Fibroblast of villous mesenchyme (primary cell): ENCODE results near the gene HOXB7. TPM values are rescaled to one million over a fixed set of nuclear protein-coding genes. Genes with fewer than 3 reads are reported as not detected.

Experiments used
- DNase-seq: peaks from one replicate; pipeline ENCODE4 v3.0.0-alpha.2; 2010; ENCODE audit warnings: low read depth
- H3K4me3 ChIP-seq: 2 replicates; pipeline ENCODE4 v1.5.1; 2011; ENCODE audit warnings: low read depth, mild to moderate bottlenecking, low read length
- total RNA-seq: library from RNA; depleted of rRNA; stranded (reverse); fragments of >200 nt; gene quantifications from 2 replicates; pipeline ENCODE4 v1.2.3, GENCODE V29; 2012
- TF ChIP-seq, protein P1 (sequence below): IDR thresholded peaks from 2 replicates; pipeline ENCODE4 v1.5.1; 2012; ENCODE audit warnings: low read depth, mild to moderate bottlenecking, low read length; ENCODE audit not compliant: insufficient read depth

HOXB7 gene
- total RNA-seq, 1 donor: 1.7 TPM

DNA sequence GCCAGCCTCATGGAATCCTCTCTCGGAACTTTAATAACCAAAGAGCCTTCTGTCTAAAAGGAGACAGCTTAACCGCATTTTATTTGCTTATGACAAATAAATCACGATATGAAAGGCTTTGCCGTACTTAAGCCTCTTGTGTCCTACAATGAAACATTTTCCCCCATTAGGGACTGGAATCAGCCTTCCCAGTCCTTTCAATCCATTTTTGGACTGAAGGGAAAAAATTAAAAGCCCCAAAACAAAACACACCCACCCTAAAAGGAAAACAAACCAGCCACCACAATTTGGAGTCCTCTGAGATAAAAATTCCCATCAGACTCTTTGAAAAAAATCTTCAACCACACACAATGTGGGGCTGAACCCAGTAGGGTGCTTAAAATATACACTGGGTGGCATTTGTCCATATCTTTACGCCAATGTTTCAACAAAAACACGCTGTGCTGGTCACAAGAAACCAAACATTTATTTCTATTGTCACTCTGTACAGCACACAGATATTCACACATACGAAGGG is 35.7 kb downstream of the HOXB7 start:
- no peak for DNase-seq
- H3K4me3 ChIP-seq: no peak overlapping the region
- TF ChIP-seq, protein P1, sequence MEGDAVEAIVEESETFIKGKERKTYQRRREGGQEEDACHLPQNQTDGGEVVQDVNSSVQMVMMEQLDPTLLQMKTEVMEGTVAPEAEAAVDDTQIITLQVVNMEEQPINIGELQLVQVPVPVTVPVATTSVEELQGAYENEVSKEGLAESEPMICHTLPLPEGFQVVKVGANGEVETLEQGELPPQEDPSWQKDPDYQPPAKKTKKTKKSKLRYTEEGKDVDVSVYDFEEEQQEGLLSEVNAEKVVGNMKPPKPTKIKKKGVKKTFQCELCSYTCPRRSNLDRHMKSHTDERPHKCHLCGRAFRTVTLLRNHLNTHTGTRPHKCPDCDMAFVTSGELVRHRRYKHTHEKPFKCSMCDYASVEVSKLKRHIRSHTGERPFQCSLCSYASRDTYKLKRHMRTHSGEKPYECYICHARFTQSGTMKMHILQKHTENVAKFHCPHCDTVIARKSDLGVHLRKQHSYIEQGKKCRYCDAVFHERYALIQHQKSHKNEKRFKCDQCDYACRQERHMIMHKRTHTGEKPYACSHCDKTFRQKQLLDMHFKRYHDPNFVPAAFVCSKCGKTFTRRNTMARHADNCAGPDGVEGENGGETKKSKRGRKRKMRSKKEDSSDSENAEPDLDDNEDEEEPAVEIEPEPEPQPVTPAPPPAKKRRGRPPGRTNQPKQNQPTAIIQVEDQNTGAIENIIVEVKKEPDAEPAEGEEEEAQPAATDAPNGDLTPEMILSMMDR: no peak

GRCh38 chr17:48574505-48575065 is 36.2 kb downstream of the HOXB7 start:
- no peak overlapping the region for H3K4me3 ChIP-seq

GRCh38 chr17:48571826-48572417 is 38.9 kb downstream of the HOXB7 start:
- H3K4me3 ChIP-seq: no peak overlapping the region
- TF ChIP-seq, protein P1: no peak
- no peak for DNase-seq

More at GRCh38 chr17:48574505-48575065, 36.2 kb downstream of the HOXB7 start:
- TF ChIP-seq, protein P1: no peak
- DNase-seq: no peak

- no peak overlapping the region for H3K4me3 ChIP-seq
- DNase-seq: no peak
These were observed 39.6 kb downstream of the HOXB7 start for GRCh38 chr17:48571024-48571818.

DNA sequence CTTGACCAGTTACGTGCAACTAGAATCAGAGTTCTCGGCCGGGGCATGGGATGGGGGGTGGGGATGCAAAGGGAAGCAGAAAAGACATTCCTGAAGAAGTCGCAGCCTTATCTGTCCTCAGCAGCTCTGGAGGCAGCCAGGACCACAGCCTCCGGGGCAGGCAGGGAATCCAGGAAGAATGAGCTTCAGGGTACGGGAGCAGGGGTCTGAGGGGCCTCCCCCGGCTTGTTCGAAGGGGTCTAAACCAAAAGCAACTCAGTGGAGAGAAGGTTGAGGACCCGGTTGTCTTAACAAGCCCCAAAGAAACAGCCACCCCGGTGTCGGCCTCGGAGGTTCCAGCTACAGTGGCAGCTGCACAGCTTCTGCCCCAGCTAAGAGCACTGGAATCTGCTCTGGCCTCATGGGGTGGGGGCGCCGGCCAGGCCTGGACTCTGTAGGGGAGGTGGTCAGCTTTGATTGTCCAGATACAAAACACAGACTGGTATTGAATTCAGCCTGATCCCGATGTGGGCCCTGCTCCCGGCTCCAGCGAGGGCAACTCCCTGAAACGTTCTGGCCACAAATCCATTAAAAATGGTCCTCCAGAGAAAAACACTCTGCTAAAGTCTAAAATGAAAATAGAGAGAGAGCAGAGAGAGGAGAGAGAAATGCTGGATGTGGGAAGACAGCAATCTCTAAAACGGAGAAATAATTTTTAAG is 40.3 kb downstream of the HOXB7 start:
- no peak for DNase-seq
- TF ChIP-seq, protein P1: no peak
- H3K4me3 ChIP-seq: no peak overlapping the region

More at GRCh38 chr17:48571024-48571818, 39.6 kb downstream of the HOXB7 start:
- TF ChIP-seq, protein P1: no peak

GRCh38 chr17:48569674-48570324 is 41.0 kb downstream of the HOXB7 start:
- DNase-seq: no peak
- TF ChIP-seq, protein P1: no peak
- H3K4me3 ChIP-seq: no peak overlapping the region
